ENCODE results near the gene PLXNA2. TPM values are rescaled to one million over a fixed set of nuclear protein-coding genes. Genes with fewer than 3 reads are reported as not detected.

Gene PLXNA2
- total and polyA plus RNA-seq, 2 donors (not counting 3 experiments of a cell fraction or from before 2014, with no cell fraction given): 42.6 to 229 TPM

DNA sequence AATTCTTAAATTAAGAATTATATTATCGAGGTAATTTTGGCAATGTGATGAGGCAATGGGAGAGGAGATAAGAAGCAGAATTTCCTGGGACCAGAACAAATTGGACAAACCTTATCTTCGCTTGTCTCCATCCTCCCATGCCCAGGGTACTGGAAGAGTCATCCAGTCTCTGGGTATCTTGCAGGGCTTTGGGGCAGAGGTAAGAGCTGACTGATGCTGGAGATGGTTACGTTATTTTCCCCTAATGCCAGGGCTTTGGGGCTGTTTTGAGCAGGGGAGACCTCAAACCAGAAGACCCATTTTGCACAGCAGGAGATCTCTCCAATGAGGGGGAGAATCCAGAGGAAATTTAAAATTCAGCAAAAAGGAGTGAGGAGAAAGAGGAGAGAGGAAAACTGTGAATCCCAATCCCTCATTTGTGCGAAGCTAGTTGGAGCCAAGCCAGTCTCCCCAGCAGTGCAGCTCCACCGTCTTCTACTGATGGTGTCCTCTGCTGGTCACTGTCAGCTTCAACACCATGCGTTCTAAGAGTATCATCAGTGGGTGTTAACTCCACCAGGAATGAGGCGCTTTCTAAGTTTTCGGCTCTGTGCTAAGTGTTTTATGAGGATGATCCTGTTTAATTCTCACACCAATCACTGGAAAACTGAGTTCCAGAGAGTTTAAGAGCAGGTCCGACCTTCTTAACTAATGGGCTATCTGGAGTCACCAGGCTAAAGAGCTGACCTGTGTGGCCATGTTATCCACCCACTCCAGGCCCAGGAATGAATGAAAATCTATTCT is 246.5 kb downstream of the PLXNA2 start:
- FAIRE-seq: peak; percentile 99
- TF ChIP-seq GATA2 (IDR thresholded peaks at IDR 0.05; ENCODE audit: insufficient read depth, insufficient read length, low read depth, low read length): no peak
- TF ChIP-seq, protein P1, sequence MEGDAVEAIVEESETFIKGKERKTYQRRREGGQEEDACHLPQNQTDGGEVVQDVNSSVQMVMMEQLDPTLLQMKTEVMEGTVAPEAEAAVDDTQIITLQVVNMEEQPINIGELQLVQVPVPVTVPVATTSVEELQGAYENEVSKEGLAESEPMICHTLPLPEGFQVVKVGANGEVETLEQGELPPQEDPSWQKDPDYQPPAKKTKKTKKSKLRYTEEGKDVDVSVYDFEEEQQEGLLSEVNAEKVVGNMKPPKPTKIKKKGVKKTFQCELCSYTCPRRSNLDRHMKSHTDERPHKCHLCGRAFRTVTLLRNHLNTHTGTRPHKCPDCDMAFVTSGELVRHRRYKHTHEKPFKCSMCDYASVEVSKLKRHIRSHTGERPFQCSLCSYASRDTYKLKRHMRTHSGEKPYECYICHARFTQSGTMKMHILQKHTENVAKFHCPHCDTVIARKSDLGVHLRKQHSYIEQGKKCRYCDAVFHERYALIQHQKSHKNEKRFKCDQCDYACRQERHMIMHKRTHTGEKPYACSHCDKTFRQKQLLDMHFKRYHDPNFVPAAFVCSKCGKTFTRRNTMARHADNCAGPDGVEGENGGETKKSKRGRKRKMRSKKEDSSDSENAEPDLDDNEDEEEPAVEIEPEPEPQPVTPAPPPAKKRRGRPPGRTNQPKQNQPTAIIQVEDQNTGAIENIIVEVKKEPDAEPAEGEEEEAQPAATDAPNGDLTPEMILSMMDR (IDR thresholded peaks at IDR 0.05; ENCODE audit: extremely low read depth in 1 of 2, insufficient read depth in 1 of 2, low read depth in 1 of 2, low read length in 2 of 2): peak; percentile 89 to 92
- no peak for TF ChIP-seq POLR2AphosphoS5 (IDR thresholded peaks at IDR 0.05; ENCODE audit: insufficient read depth, low read depth, low read length)
- TF ChIP-seq POLR2A (IDR thresholded peaks at IDR 0.05; ENCODE audit: low read depth, low read length): no peak
- Histone ChIP-seq H3K36me3 (ENCODE audit: control insufficient read depth in 2 of 2, extremely low read depth in 1 of 2, insufficient read depth in 2 of 2, low read length in 2 of 2) (no peaks in the 10 kb centered on the region), H3K79me2 (ENCODE audit: control insufficient read depth, insufficient read depth, low read length) (no peaks in the 10 kb centered on the region), H3K4me3 (replicated peaks in 1 of 3; ENCODE audit: insufficient read depth in 1 of 3, low read depth in 1 of 3, low read length in 3 of 3) (no peak overlapping the region), H3K27ac (ENCODE audit: insufficient read depth, low read depth, low read length) (no peak overlapping the region), H3K4me1 (ENCODE audit: control insufficient read depth, extremely low read depth, insufficient read depth, low read length) (no peaks in the 10 kb centered on the region), H3K27me3 (ENCODE audit: control insufficient read depth in 2 of 2, insufficient read depth in 2 of 2, low read length in 2 of 2) (peaks cover 14 to 29% of the 10 kb centered on the region in 2 experiments), H2AFZ (ENCODE audit: low read depth, low read length) (no peak overlapping the region), H3K9ac (replicated peaks; ENCODE audit: extremely low read depth, insufficient read depth, low read length) (no peak overlapping the region), H4K20me1 (replicated peaks; ENCODE audit: control insufficient read depth, extremely low read depth, insufficient read depth, low read length) (no peaks in the 10 kb centered on the region), H3K9me1 (replicated peaks; ENCODE audit: control insufficient read depth, extremely low read depth, insufficient read depth, low read length) (no peaks in the 10 kb centered on the region), H3K9me3 (replicated peaks; ENCODE audit: control insufficient read depth, insufficient read depth, low read length) (no peaks in the 10 kb centered on the region), H3K4me2 (ENCODE audit: insufficient read depth, low read length) (no peak overlapping the region)
- ChIA-PET POLR2A (interaction anchor here (0.7 kb wide), 1 partner anchor 48 kb away, joined by 3 read pairs; no protein-coding TSS in a partner anchor), CTCF (interaction anchor here (0.6 to 3.6 kb wide), 45 partner anchors 10 to 291 kb away, joined by 3 to 139 read pairs (median 5); partner anchors contain the start of gene PLXNA2)
- dilution Hi-C loops (cut with MboI; ENCODE audit: extremely low pct_ligation_motif_present, low sequenced_read_pairs) (no loop called here), intact Hi-C loops (cut with micrococcal nuclease) (loop anchor here (1.0 kb wide), 4 partner anchors 34 to 169 kb away; no protein-coding TSS in a partner anchor)
- BruUV-seq (replicated peaks): no TSS peak
- peak; percentile 75 for DNase-seq (ENCODE audit: low read depth, low spot score)
